PC-3 (cell line): ENCODE measurements around the gene CCDC88B. TPM values are rescaled to one million over a fixed set of nuclear protein-coding genes. Genes with fewer than 3 reads are reported as not detected.

Experiments used
- ATAC-seq: fragments of 200-7000 bp; cut with Tn5 transposase; 2 replicates; pipeline ENCODE4 v1.9.1; 2020; ENCODE audit warnings: mild to moderate bottlenecking, moderate library complexity
- BruUV-seq: library from RNA; stranded (reverse); fragments of 400-500 nt; replicated peaks from 2 replicates; lab custom pipeline; 2021; lab: Mats Ljungman, UMichigan
- CTCF ChIA-PET: fragments of 300-600 bp; sonication (Branson Sonifier 250); formaldehyde crosslinking; loops from one replicate; lab custom pipeline; 2022; ENCODE audit warnings: antibody characterized with exemption; lab: Charles Lee
- POLR2A ChIA-PET: fragments of 300-600 bp; sonication (Branson Sonifier 250); formaldehyde crosslinking; loops from one replicate; lab custom pipeline; 2022; ENCODE audit warnings: antibody characterized with exemption; ENCODE audit not compliant: unreplicated experiment; lab: Charles Lee
- DNase-seq: peaks from one replicate; pipeline ENCODE4 v3.0.0-alpha.2; 2015
- H2AFZ ChIP-seq: fragments of 300-600 bp; sonication (generic); 2 replicates; pipeline ENCODE4 v1.6.0; 2016; ENCODE audit warnings: antibody characterized with exemption, low read length
- H3F3A ChIP-seq: fragments of 300-600 bp; sonication (generic); one replicate; pipeline ENCODE4 v1.6.0; 2017; ENCODE audit warnings: antibody characterized with exemption, low read length, control low read depth, mild to moderate bottlenecking; ENCODE audit not compliant: unreplicated experiment
- H3K27ac ChIP-seq: fragments of 300-600 bp; sonication (generic); 2 replicates; pipeline ENCODE4 v1.5.1; 2016; ENCODE audit warnings: mild to moderate bottlenecking, low read length
- H3K27me3 ChIP-seq: fragments of 300-600 bp; sonication (generic); 2 replicates; pipeline ENCODE4 v1.6.1; 2016; ENCODE audit warnings: low read length, mixed read lengths
- H3K36me3 ChIP-seq: fragments of 300-600 bp; sonication (generic); 2 replicates; pipeline ENCODE4 v1.6.1; 2016; ENCODE audit warnings: low read depth, mixed run types, low read length, mixed read lengths
- H3K4me1 ChIP-seq: fragments of 300-600 bp; sonication (generic); 2 replicates; pipeline ENCODE4 v1.5.1; 2016; ENCODE audit warnings: low read length; ENCODE audit not compliant: insufficient read depth
- H3K4me2 ChIP-seq: fragments of 300-600 bp; sonication (generic); 2 replicates; pipeline ENCODE4 v1.6.0; 2016; ENCODE audit warnings: low read length
- H3K4me3 ChIP-seq: fragments of 300-600 bp; sonication (generic); 2 replicates; pipeline ENCODE4 v1.5.1; 2016; ENCODE audit warnings: mild to moderate bottlenecking, low read length, mixed read lengths
- H3K79me2 ChIP-seq: fragments of 300-600 bp; sonication (generic); 2 replicates; pipeline ENCODE4 v1.6.1; 2017; ENCODE audit warnings: low read length, mixed read lengths
- H3K9ac ChIP-seq: fragments of 300-600 bp; sonication (generic); 2 replicates; pipeline ENCODE4 v1.6.0; 2016; ENCODE audit warnings: mild to moderate bottlenecking, low read length
- H3K9me2 ChIP-seq: fragments of 300-600 bp; sonication (generic); replicated peaks from 2 replicates; pipeline ENCODE4 v1.6.1; 2016; ENCODE audit warnings: mixed run types, low read length, mixed read lengths
- H3K9me3 ChIP-seq: fragments of 300-600 bp; sonication (generic); 2 replicates; pipeline ENCODE4 v1.6.1; 2016; ENCODE audit warnings: low read length, mixed read lengths
- H4K20me1 ChIP-seq: fragments of 300-600 bp; sonication (generic); 2 replicates; pipeline ENCODE4 v1.6.1; 2016; ENCODE audit warnings: low read length, mixed read lengths
- CTCF ChIP-seq: fragments of 300-600 bp; sonication (generic); conservative IDR thresholded peaks from 2 replicates; pipeline ENCODE4 v1.5.1; 2017; ENCODE audit warnings: antibody characterized with exemption, low read depth, mild to moderate bottlenecking, low read length
- EZH2 ChIP-seq: fragments of 300-600 bp; sonication (generic); IDR thresholded peaks from one replicate; pipeline ENCODE4 v1.6.1; 2017; ENCODE audit warnings: antibody characterized with exemption, mild to moderate bottlenecking, low read length; ENCODE audit not compliant: unreplicated experiment
- EZH2phosphoT487 ChIP-seq: fragments of 300-600 bp; sonication (generic); IDR thresholded peaks from 2 replicates; pipeline ENCODE4 v1.6.1; 2018; ENCODE audit warnings: mild to moderate bottlenecking, antibody characterized with exemption, low read length, borderline replicate concordance
- intact Hi-C: fragments of 100-400 bp; cut with micrococcal nuclease; formaldehyde crosslinking; loops from 2 replicates; pipeline ENCODE4 v1.9.0; 2023
- total RNA-seq: library from RNA; depleted of rRNA; stranded (reverse); fragments of >200 nt; gene quantifications from 2 replicates; pipeline ENCODE4 v1.2.3, GENCODE V29; 2014

Gene CCDC88B
- total RNA-seq, 1 experiment from 2014 or later = 21.0 TPM

- Histone ChIP-seq H3K27ac (no peak overlapping the region), H3K79me2 (no peaks in the 10 kb centered on the region), H4K20me1 (no peaks in the 10 kb centered on the region), H3K4me3 (no peak overlapping the region), H3K4me1 (peaks cover 8% of the 10 kb centered on the region), H3F3A (peaks cover 6% of the 10 kb centered on the region), H2AFZ (no peak overlapping the region), H3K9me2 (no peaks in the 10 kb centered on the region), H3K36me3 (peaks cover 54% of the 10 kb centered on the region), H3K9me3 (no peaks in the 10 kb centered on the region), H3K9ac (no peak overlapping the region), H3K4me2 (no peak overlapping the region), H3K27me3 (no peaks in the 10 kb centered on the region)
- no peak for TF ChIP-seq EZH2
- DNase-seq (no peak), ATAC-seq (no peak)
- no TSS peak for BruUV-seq
- CTCF ChIA-PET = interaction anchor here (0.6 kb wide), 1 partner anchor 54 kb away, joined by 3 read pairs; no protein-coding TSS in a partner anchor
- POLR2A ChIA-PET = no interaction called here
- intact Hi-C loops = no loop called here
These were observed 28.1 kb downstream of the CCDC88B start for GRCh38 chr11:64367931-64368672.

- H3K79me2 ChIP-seq = no peaks in the 10 kb centered on the region
- intact Hi-C loops = no loop called here
- H3K4me3 ChIP-seq = no peak overlapping the region
- H3K27ac ChIP-seq = no peak overlapping the region
- H3K4me1 ChIP-seq = peaks cover 8% of the 10 kb centered on the region
- no TSS peak for BruUV-seq
- no peak for ATAC-seq
- ChIA-PET CTCF (interaction anchor here (0.6 kb wide), 1 partner anchor 54 kb away, joined by 3 read pairs; no protein-coding TSS in a partner anchor), POLR2A (no interaction called here)
- H3F3A ChIP-seq = peaks cover 6% of the 10 kb centered on the region
- H3K9me2 ChIP-seq = no peaks in the 10 kb centered on the region
- H3K27me3 ChIP-seq = no peaks in the 10 kb centered on the region
- H3K9me3 ChIP-seq = no peaks in the 10 kb centered on the region
- no peak overlapping the region for H3K9ac ChIP-seq
- H3K4me2 ChIP-seq = no peak overlapping the region
- H2AFZ ChIP-seq = no peak overlapping the region
- H3K36me3 ChIP-seq = peaks cover 50% of the 10 kb centered on the region
- no peak for DNase-seq
- no peak for TF ChIP-seq EZH2phosphoT487
- TF ChIP-seq CTCF = no peak
- TF ChIP-seq EZH2 = no peak
- H4K20me1 ChIP-seq = no peaks in the 10 kb centered on the region
These were observed 28.7 kb downstream of the CCDC88B start for GRCh38 chr11:64368673-64369074.

- Histone ChIP-seq H3K79me2 (no peaks in the 10 kb centered on the region), H3K27ac (no peak overlapping the region), H3K4me3 (no peak overlapping the region), H3K4me1 (peaks cover 8% of the 10 kb centered on the region), H3F3A (peaks cover 6% of the 10 kb centered on the region), H3K9me2 (no peaks in the 10 kb centered on the region), H4K20me1 (no peaks in the 10 kb centered on the region), H2AFZ (no peak overlapping the region), H3K9me3 (no peaks in the 10 kb centered on the region), H3K4me2 (no peak overlapping the region), H3K9ac (no peak overlapping the region), H3K27me3 (no peaks in the 10 kb centered on the region), H3K36me3 (peaks cover 42% of the 10 kb centered on the region)
- intact Hi-C loops = no loop called here
- ATAC-seq (no peak), DNase-seq (no peak)
- no TSS peak for BruUV-seq
- ChIA-PET POLR2A (no interaction called here), CTCF (interaction anchor here (0.6 kb wide), 1 partner anchor 68 kb away, joined by 4 read pairs; no protein-coding TSS in a partner anchor)
- TF ChIP-seq CTCF (peak; percentile 33), EZH2 (no peak)
These were observed 29.7 kb downstream of the CCDC88B start for GRCh38 chr11:64369440-64370421.
